OCI-LY3 (cell line): ENCODE data around the gene PPP1R37.

ENCODE experiments used
- H2AFZ ChIP-seq: fragments of 200-600, 300-600 bp; shearing (Covaris generic); 2 replicates; pipeline ENCODE4 v1.6.0; 2014; ENCODE audit warnings: antibody characterized with exemption, low read depth, low read length
- H3K27ac ChIP-seq: fragments of 200-600, 300-600 bp; sonication (generic); 2 replicates; pipeline ENCODE4 v1.5.1; 2014; ENCODE audit warnings: mild to moderate bottlenecking, low read length, moderate library complexity, mixed read lengths
- H3K27me3 ChIP-seq: fragments of 200-600, 300-600 bp; sonication (generic); 2 replicates; pipeline ENCODE4 v1.6.1; 2014; ENCODE audit warnings: low read depth, low read length, mixed read lengths
- H3K36me3 ChIP-seq: fragments of 200-600, 300-600 bp; sonication (generic); replicated peaks from 2 replicates; pipeline ENCODE3; 2014; ENCODE audit warnings: low read depth, low read length, mixed read lengths
- H3K4me1 ChIP-seq: fragments of 300-600, 200-600 bp; sonication (generic); 2 replicates; pipeline ENCODE4 v1.6.1; 2014; ENCODE audit warnings: low read length, mixed read lengths
- H3K4me2 ChIP-seq: fragments of 200-600, 300-600 bp; sonication (generic); 2 replicates; pipeline ENCODE4 v1.6.1; 2014; ENCODE audit warnings: low read length, mixed read lengths
- H3K4me3 ChIP-seq: fragments of 300-600, 200-600 bp; sonication (generic); 2 replicates; pipeline ENCODE4 v1.5.1; 2014; ENCODE audit warnings: antibody characterized with exemption, mild to moderate bottlenecking, low read length, moderate library complexity
- H3K79me2 ChIP-seq: fragments of 300-600, 200-600 bp; shearing (Covaris generic); 2 replicates; pipeline ENCODE4 v1.6.1; 2014; ENCODE audit warnings: mild to moderate bottlenecking, low read length, mixed read lengths
- H3K9ac ChIP-seq: fragments of 300-600, 200-600 bp; shearing (Covaris generic); 2 replicates; pipeline ENCODE4 v1.6.0; 2014; ENCODE audit warnings: mild to moderate bottlenecking, low read length, moderate library complexity
- H3K9me3 ChIP-seq: fragments of 200-600, 300-600 bp; shearing (Covaris generic); 2 replicates; pipeline ENCODE4 v1.6.1; 2014; ENCODE audit warnings: low read length, mixed read lengths; ENCODE audit not compliant: insufficient read depth
- H4K20me1 ChIP-seq: fragments of 200-600, 300-600 bp; sonication (generic); 2 replicates; pipeline ENCODE4 v1.6.1; 2016; ENCODE audit warnings: low read length, mixed read lengths; ENCODE audit not compliant: insufficient read depth
- EZH2phosphoT487 ChIP-seq: fragments of 200-600 bp; shearing (Covaris generic); IDR thresholded peaks from 2 replicates; pipeline ENCODE4 v1.6.1; 2018; ENCODE audit warnings: antibody characterized with exemption, mixed run types, low read depth
- TF ChIP-seq, protein P1 (sequence below): fragments of 200-600, 300-600 bp; sonication (generic); IDR thresholded peaks from 2 replicates; pipeline ENCODE4 v1.5.1; 2014; ENCODE audit warnings: antibody characterized with exemption, low read length, low read depth

PPP1R37 gene

DNA sequence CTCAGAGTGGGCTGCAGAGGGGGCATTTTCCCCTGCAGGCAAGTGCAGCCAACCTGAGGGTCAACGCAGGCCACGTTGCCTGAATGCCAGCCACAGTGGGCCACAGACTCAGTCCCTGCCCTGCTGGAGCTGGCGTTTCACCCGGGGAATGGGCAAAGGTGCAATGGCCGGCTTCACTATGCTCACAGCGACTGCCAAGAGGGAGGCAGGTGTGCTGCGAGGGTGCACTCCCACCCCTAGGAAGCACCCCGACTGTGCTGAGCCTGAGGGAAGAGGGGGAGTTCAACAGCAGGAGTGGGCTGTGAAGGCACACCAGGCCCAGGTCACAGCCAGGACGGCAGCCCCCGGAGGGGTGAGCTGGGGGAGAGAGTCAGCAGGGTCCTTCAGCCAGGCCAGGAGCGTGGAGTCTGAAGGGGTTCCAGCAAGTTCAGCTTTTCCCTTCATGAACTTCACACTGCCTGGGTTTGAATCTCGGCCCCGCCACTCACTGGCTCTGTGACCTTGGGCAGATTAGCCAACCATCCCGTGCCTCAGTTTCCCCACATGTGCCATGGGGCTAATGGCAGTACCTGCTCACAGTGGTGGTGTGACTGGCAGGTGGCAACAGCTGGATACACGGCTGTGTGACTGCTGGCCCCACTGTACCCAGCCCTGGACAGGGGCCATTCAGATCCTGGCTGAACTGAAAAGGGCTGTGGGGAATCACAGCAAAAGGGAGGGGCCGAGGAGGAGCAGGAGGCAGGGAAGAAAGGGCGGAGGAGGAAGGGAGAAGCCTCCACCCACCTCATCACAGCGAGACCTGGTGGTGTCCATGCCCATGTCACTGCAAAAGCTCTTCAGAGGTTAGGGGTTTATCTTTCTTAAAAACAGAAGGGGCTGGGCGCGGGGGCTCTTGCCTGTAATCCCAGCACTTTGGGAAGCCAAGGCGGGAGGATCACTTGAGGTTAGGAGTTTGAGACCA is 77.4 kb downstream of the PPP1R37 start:
- Histone ChIP-seq H3K27ac (no peak overlapping the region), H3K4me1 (no peaks in the 10 kb centered on the region)

DNA sequence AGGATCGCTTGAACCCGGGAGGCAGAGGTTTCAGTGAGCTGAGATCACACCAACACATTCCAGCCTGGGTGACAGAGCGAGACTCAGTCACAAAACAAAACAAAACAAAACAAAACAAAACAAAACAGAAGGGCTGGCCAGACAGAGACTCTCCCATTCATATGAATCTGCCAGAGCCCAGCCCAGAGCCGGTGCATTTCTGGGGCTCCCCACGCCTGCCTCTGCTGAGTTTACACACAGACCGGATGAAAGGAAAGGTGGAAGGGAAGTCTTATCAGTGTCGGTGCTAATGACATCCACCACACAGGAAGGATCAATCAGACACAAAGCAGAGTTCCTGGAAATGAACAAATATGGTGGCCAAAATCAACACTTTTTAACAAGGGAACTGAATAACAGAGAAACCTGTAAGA is 78.2 kb downstream of the PPP1R37 start:
- Histone ChIP-seq H3K4me3 (no peak overlapping the region), H3K4me2 (no peak overlapping the region), H3K36me3 (no peaks in the 10 kb centered on the region), H3K79me2 (no peaks in the 10 kb centered on the region), H3K27me3 (no peaks in the 10 kb centered on the region), H3K27ac (no peak overlapping the region), H3K9me3 (no peaks in the 10 kb centered on the region), H4K20me1 (no peaks in the 10 kb centered on the region), H3K9ac (no peak overlapping the region), H3K4me1 (no peaks in the 10 kb centered on the region), H2AFZ (no peak overlapping the region)
- TF ChIP-seq, protein P1, sequence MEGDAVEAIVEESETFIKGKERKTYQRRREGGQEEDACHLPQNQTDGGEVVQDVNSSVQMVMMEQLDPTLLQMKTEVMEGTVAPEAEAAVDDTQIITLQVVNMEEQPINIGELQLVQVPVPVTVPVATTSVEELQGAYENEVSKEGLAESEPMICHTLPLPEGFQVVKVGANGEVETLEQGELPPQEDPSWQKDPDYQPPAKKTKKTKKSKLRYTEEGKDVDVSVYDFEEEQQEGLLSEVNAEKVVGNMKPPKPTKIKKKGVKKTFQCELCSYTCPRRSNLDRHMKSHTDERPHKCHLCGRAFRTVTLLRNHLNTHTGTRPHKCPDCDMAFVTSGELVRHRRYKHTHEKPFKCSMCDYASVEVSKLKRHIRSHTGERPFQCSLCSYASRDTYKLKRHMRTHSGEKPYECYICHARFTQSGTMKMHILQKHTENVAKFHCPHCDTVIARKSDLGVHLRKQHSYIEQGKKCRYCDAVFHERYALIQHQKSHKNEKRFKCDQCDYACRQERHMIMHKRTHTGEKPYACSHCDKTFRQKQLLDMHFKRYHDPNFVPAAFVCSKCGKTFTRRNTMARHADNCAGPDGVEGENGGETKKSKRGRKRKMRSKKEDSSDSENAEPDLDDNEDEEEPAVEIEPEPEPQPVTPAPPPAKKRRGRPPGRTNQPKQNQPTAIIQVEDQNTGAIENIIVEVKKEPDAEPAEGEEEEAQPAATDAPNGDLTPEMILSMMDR = no peak
- TF ChIP-seq EZH2phosphoT487 = no peak

More for the DNA sequence above, 77.4 kb downstream of the PPP1R37 start:
- Histone ChIP-seq H3K4me3 (no peak overlapping the region), H3K36me3 (no peaks in the 10 kb centered on the region), H2AFZ (no peak overlapping the region), H3K79me2 (no peaks in the 10 kb centered on the region), H3K9me3 (no peaks in the 10 kb centered on the region), H4K20me1 (no peaks in the 10 kb centered on the region), H3K27me3 (no peaks in the 10 kb centered on the region), H3K9ac (no peak overlapping the region), H3K4me2 (no peak overlapping the region)
- no peak for TF ChIP-seq EZH2phosphoT487
- TF ChIP-seq, protein P1 = no peak

DNA sequence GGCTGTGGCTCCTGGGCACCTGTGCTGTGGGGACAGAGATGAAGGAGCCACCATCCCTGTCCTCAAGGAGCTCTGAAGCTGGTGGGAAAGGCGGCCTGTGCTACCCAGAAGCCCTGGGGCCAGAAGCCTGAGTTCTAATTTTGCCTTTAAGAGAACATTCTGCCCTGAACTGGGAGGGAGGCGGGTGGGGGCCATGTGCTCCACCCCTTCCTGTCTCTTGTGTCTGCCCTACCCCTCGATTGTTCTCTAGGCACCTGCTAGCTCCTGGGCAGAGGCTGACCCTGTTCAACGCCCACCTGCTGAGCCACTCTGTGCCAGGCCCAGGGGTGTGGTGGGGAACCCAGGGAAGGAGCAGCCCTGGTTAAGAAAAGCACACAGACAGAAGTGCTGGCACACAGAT is 79.2 kb downstream of the PPP1R37 start:
- H2AFZ ChIP-seq = no peak overlapping the region
- H3K9ac ChIP-seq = no peak overlapping the region
- H3K27ac ChIP-seq = no peak overlapping the region
- no peak overlapping the region for H3K4me3 ChIP-seq
- peaks cover 4% of the 10 kb centered on the region for H3K79me2 ChIP-seq
- no peaks in the 10 kb centered on the region for H3K9me3 ChIP-seq
- H4K20me1 ChIP-seq = no peaks in the 10 kb centered on the region
- no peaks in the 10 kb centered on the region for H3K36me3 ChIP-seq
- TF ChIP-seq, protein P1 = no peak
- no peak for TF ChIP-seq EZH2phosphoT487
- no peaks in the 10 kb centered on the region for H3K27me3 ChIP-seq
- H3K4me1 ChIP-seq = peaks cover 3% of the 10 kb centered on the region; the same call in 1 of the 2 replicates
- no peak overlapping the region for H3K4me2 ChIP-seq

DNA sequence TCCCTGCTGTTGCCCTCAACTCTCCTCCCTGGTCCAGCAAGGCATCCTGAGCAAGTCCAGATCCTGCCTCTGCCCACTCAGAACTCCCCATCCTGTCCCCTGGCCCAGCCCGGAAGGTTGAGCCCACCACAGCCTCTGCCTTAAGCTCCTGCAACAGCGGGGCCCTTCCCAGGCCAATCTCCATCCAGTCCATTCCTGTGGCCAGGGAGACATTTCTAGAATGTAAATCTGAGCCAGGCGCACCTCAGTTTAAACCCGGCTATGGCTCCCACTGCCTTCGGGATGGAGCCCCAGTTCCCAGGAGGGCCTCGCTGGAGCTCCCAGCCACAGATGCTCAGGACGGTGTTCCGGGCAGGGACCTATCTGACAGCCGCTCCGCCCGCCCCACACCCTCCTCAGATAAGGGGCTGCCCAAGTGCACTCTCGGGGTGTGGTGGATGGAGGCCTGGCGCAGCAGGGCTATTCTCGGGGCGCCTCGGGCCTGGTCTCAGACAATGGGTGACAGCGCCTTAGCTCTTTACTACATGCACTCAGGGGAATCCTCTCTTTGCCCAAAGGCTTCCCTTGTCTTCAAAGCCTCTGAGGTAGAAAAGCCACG is 79.7 kb downstream of the PPP1R37 start:
- Histone ChIP-seq H3K79me2 (peaks cover 9% of the 10 kb centered on the region), H3K4me1 (peaks cover 4% of the 10 kb centered on the region; the same call in 1 of the 2 replicates), H3K4me2 (no peak overlapping the region), H3K27me3 (no peaks in the 10 kb centered on the region), H2AFZ (no peak overlapping the region), H4K20me1 (no peaks in the 10 kb centered on the region), H3K27ac (no peak overlapping the region), H3K4me3 (no peak overlapping the region), H3K9ac (no peak overlapping the region), H3K36me3 (no peaks in the 10 kb centered on the region), H3K9me3 (no peaks in the 10 kb centered on the region)
- TF ChIP-seq, protein P1 = no peak
- TF ChIP-seq EZH2phosphoT487 = no peak
